GM18511 (cell line): ENCODE measurements around the gene TMEM138.

ENCODE experiments used
- ATAC-seq: cut with Tn5 transposase; IDR thresholded peaks from one replicate; pipeline ENCODE4 v1.9.1; 2021; ENCODE audit warnings: mild to moderate bottlenecking, moderate library complexity; ENCODE audit not compliant: unreplicated experiment

TMEM138 gene

GRCh38 chr11:61404103-61404502 is 41.9 kb downstream of the TMEM138 start:
- no peak for ATAC-seq

GRCh38 chr11:61404641-61405040 is 42.5 kb downstream of the TMEM138 start:
- no peak for ATAC-seq

GRCh38 chr11:61406067-61406466 is 43.9 kb downstream of the TMEM138 start:
- no peak for ATAC-seq

GRCh38 chr11:61406991-61407728 is 45.0 kb downstream of the TMEM138 start:
- ATAC-seq, result no peak

DNA sequence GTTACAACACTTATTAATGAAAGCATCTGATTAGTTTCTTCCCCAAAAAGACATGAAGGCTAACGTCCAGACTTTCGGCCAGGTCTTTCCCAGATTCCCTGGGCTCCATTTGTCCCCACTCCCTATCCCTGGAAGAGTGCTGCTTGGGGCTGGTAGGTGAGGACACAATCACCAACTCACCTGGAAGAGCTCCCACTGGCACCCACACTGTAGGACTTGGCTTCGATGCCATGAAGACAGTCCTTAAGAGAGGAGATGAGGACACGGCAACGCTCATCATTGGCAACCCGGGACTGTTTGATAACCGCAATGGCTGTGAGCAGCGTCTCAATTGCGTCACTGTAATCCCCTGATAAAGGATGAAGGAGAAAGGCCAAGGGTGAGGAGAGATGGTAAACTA is 49.4 kb downstream of the TMEM138 start:
- no peak for ATAC-seq

GRCh38 chr11:61413496-61413895 is 51.3 kb downstream of the TMEM138 start:
- no peak for ATAC-seq

- no peak for ATAC-seq
Measured at GRCh38 chr11:61414547-61414946, 52.4 kb downstream of the TMEM138 start.

- no peak for ATAC-seq
Measured at GRCh38 chr11:61415381-61415780, 53.2 kb downstream of the TMEM138 start.

DNA sequence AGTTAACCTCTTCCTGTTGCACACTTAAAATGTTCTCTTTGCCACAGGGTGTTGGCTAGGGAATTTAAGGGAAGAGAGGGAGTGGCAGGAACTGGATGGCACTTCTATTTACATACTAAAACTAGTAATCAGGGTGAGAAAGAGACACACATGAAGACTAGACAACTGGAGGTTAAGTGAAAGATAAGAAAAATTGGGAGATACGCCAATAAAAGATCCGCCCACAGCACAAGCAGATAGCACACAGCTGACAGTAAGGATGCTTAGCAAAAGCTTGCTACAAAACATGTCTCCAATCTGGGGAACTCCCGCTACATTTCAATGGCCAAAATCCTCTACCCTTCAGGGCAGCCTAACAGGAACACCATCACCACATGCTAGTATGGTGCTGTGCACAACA is 54.8 kb downstream of the TMEM138 start:
- ATAC-seq, result no peak

GRCh38 chr11:61417670-61418069 is 55.5 kb downstream of the TMEM138 start:
- no peak for ATAC-seq

DNA sequence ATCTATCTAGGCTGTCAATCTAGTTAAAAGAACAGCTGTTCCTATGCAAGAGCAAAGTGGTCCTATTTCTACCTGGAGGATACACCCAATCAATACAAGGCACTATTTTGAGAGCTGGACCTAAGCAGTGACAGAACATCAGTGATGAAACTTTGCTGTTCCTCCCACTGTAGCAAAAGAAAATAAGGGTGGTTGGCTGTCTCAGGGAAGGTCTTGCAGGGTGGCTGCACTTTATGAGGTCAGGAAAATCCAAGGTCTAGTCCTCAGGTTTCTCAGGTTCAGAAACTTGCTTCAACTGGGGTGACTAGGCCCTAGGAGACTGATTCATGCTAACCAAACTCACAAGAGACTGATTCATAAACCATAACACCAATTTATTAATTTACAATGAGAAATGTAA is 56.0 kb downstream of the TMEM138 start:
- no peak for ATAC-seq
